ENCODE measurements around the gene NFKBIL1.

NFKBIL1 gene

GRCh38 chr6:31569861-31570536, 22.6 kb downstream of the NFKBIL1 start:
- Histone ChIP-seq H3K4me3 (no peak overlapping the region), H3K4me1 (no peaks in the 10 kb centered on the region), H3K36me3 (no peaks in the 10 kb centered on the region), H3K9me3 (no peaks in the 10 kb centered on the region), H3K27me3 (peaks cover 0 to 48% of the 10 kb centered on the region in 2 donors), H3K27ac (no peak overlapping the region)
- DNase-seq, result no peak
- TF ChIP-seq CTCF (IDR thresholded peaks at IDR 0.05), result no peak
- intact Hi-C loops (cut with DNase I; ENCODE audit: low total_unique reads), result no loop called here

- H3K27me3 ChIP-seq, result peaks cover 0 to 32% of the 10 kb centered on the region in 2 donors
- no peaks in the 10 kb centered on the region for H3K36me3 ChIP-seq
- H3K4me3 ChIP-seq, result no peak within 1 kb of the TSS
- intact Hi-C loops (cut with DNase I; ENCODE audit: low total_unique reads), result no loop called here
- H3K4me1 ChIP-seq, result no peaks in the 10 kb centered on the region
- no peak for TF ChIP-seq CTCF (IDR thresholded peaks at IDR 0.05)
- H3K9me3 ChIP-seq, result no peaks in the 10 kb centered on the region
- H3K27ac ChIP-seq, result no peak within 1 kb of the TSS
- no peak for DNase-seq
These were observed 24.9 kb downstream of the NFKBIL1 start, which contains the start of gene LTA for GRCh38 chr6:31572041-31572911. Gene LTA, plus strand, starts transcription at chr6:31572289. Its CDS starts 454 bp downstream, at chr6:31572743.

GRCh38 chr6:31573239-31574105, 26.1 kb downstream of the NFKBIL1 start:
- intact Hi-C loops (cut with DNase I; ENCODE audit: low total_unique reads), result no loop called here
- no peak for DNase-seq
- Histone ChIP-seq H3K27ac (no peak overlapping the region), H3K4me1 (no peaks in the 10 kb centered on the region), H3K9me3 (no peaks in the 10 kb centered on the region), H3K4me3 (no peak overlapping the region), H3K27me3 (peaks cover 0 to 27% of the 10 kb centered on the region in 2 donors), H3K36me3 (no peaks in the 10 kb centered on the region)
- TF ChIP-seq CTCF (IDR thresholded peaks at IDR 0.05), result no peak

- no peak for TF ChIP-seq CTCF (IDR thresholded peaks at IDR 0.05)
- Histone ChIP-seq H3K4me3 (no peak overlapping the region), H3K27ac (no peak overlapping the region), H3K9me3 (no peaks in the 10 kb centered on the region), H3K27me3 (peaks cover 0 to 21% of the 10 kb centered on the region in 2 donors), H3K4me1 (no peaks in the 10 kb centered on the region), H3K36me3 (no peaks in the 10 kb centered on the region)
- no peak for DNase-seq
- intact Hi-C loops (cut with DNase I; ENCODE audit: low total_unique reads), result no loop called here
These were observed 27.0 kb downstream of the NFKBIL1 start for GRCh38 chr6:31574106-31575061.

All from tibial artery (tissue), 4 donors.